ENCODE data around the gene MLLT1. TPM values are rescaled to one million over a fixed set of nuclear protein-coding genes. Genes with fewer than 3 reads are reported as not detected.

The MLLT1 gene
- total and polyA plus RNA-seq, 2 donors (not counting 1 experiment from before 2014, with no cell fraction given) = 19.4 to 40.2 TPM

DNA sequence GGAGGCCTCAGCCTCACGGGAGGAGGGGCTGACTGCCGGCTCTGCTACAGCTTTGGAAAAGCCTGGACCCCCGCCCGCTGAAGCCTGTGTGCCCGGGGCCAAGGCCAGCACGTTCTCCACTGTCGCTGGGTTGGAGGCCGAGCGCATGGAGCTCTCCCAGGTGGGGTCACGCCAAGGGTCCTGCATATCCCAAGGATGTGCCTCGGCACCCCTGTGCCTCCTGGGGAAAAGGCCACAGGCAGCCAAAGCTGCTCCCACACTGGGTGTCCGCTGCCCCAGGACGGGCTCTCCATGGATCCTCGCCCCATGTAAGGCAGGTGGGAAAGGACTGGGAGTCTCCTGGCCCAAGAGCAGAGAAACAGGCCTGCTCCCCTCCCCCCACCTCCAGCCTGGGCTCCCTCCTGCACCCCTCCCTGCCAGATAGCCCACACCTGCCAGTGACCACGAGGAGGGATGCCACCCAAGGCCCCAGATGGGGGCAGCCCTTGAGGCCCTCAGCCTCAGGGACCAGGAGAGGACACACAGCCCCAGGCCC, 64.0 kb downstream of the MLLT1 start:
- intact Hi-C loops (cut with micrococcal nuclease) = no loop called here
- Histone ChIP-seq H2AFZ (ENCODE audit: insufficient read depth, low read depth, low read length, poor library complexity, severe bottlenecking) (no peak overlapping the region), H3K9me3 (ENCODE audit: control extremely low read depth in 1 of 3, control insufficient read depth in 2 of 3, insufficient read depth in 1 of 3, low read length in 2 of 3) (no peaks in the 10 kb centered on the region), H3K9ac (ENCODE audit: low read length) (no peak overlapping the region), H4K20me1 (ENCODE audit: control insufficient read depth, insufficient read depth, low read length, poor library complexity, severe bottlenecking) (peaks cover 13% of the 10 kb centered on the region), H3K4me1 (ENCODE audit: control insufficient read depth in 2 of 2, insufficient read depth in 2 of 2, low read length in 2 of 2) (peaks cover 0 to 6% of the 10 kb centered on the region in 2 donors), H3K27me3 (replicated peaks in 1 of 4; ENCODE audit: control extremely low read depth in 1 of 4, control insufficient read depth in 3 of 4, insufficient read depth in 4 of 4, low read length in 3 of 4) (no peaks in the 10 kb centered on the region), H3K27ac (ENCODE audit: low read length in 2 of 2) (no peak overlapping the region), H3K79me2 (ENCODE audit: control insufficient read depth, insufficient read depth, low read length) (no peaks in the 10 kb centered on the region), H3K4me2 (replicated peaks; ENCODE audit: low read depth, low read length, poor library complexity, severe bottlenecking) (no peak overlapping the region), H3K36me3 (replicated peaks in 1 of 2; ENCODE audit: control extremely low read depth in 1 of 2, control insufficient read depth in 1 of 2, extremely low read depth in 1 of 2, insufficient read depth in 2 of 2, low read length in 1 of 2) (peaks cover 0 to 2% of the 10 kb centered on the region in 2 experiments), H3K4me3 (ENCODE audit: control extremely low read depth in 1 of 5, extremely low read depth in 1 of 5, insufficient read depth in 1 of 5, low read depth in 2 of 5, low read length in 4 of 5) (no peak overlapping the region)
- Mint-ChIP-seq H3K27ac (no peak overlapping the region), H3K4me1 (peaks cover 3% of the 10 kb centered on the region), H3K27me3 (no peaks in the 10 kb centered on the region), H3K9me3 (ENCODE audit: insufficient read depth) (no peaks in the 10 kb centered on the region), H3K4me3 (no peak overlapping the region)
- ChIA-PET POLR2A (no interaction called here), CTCF (no interaction called here)
- no peak for TF ChIP-seq EZH2 (IDR thresholded peaks at IDR 0.05; ENCODE audit: borderline replicate concordance, insufficient read depth, low read depth, low read length, poor library complexity, severe bottlenecking)
- TF ChIP-seq, protein P1, sequence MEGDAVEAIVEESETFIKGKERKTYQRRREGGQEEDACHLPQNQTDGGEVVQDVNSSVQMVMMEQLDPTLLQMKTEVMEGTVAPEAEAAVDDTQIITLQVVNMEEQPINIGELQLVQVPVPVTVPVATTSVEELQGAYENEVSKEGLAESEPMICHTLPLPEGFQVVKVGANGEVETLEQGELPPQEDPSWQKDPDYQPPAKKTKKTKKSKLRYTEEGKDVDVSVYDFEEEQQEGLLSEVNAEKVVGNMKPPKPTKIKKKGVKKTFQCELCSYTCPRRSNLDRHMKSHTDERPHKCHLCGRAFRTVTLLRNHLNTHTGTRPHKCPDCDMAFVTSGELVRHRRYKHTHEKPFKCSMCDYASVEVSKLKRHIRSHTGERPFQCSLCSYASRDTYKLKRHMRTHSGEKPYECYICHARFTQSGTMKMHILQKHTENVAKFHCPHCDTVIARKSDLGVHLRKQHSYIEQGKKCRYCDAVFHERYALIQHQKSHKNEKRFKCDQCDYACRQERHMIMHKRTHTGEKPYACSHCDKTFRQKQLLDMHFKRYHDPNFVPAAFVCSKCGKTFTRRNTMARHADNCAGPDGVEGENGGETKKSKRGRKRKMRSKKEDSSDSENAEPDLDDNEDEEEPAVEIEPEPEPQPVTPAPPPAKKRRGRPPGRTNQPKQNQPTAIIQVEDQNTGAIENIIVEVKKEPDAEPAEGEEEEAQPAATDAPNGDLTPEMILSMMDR (IDR thresholded peaks at IDR 0.05) = no peak
- WGBS (ENCODE audit: insufficient coverage) = 96% methylated on average over 15 of the region's 15 CpGs
- DNase-seq (no peak), ATAC-seq (ENCODE audit: low read depth) (no peak)

DNA sequence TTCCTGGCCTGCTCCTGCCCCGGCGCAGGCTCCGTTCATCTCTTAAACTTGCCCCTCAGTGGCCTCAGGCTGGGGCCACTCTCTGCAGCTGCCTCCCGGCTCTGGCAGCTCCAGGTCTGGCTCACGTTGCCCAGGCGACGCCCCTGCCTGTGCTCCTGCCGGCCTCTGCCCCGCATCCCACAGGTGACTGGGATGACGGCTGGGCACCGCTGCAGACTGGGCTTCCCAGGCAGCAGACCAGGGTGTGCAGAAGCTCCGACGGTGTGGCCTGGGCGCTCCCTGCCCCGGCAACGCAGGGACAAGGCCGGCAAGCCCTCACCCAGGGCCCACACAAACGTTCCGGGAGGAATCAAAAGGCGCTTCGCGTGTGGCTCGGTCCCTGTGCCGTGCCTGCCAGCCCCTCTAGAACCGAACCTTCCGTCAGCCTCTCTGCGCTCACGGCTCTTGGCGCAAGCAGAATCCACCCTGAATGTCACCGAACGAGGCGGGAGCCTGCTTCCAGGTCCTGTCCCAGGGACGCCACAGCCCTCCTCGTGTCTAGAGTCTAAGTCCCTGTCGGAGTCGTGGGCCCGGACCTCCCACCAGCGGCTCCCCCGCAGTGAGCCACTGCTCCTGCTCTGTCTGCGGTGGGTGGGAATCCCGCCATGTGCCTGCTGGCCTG, 64.8 kb downstream of the MLLT1 start:
- intact Hi-C loops (cut with micrococcal nuclease) = no loop called here
- DNase-seq (no peak), ATAC-seq (ENCODE audit: low read depth) (no peak)
- Mint-ChIP-seq H3K4me1 (peaks cover 3% of the 10 kb centered on the region), H3K27ac (no peak overlapping the region), H3K27me3 (no peaks in the 10 kb centered on the region), H3K9me3 (ENCODE audit: insufficient read depth) (no peaks in the 10 kb centered on the region), H3K4me3 (no peak overlapping the region)
- ChIA-PET CTCF (no interaction called here), POLR2A (no interaction called here)
- no peak overlapping the region for H3K27ac ChIP-seq (ENCODE audit: low read length in 2 of 2)
- no peaks in the 10 kb centered on the region for H3K9me3 ChIP-seq (ENCODE audit: control extremely low read depth in 1 of 3, control insufficient read depth in 2 of 3, insufficient read depth in 1 of 3, low read length in 2 of 3)
- no peaks in the 10 kb centered on the region for H3K79me2 ChIP-seq (ENCODE audit: control insufficient read depth, insufficient read depth, low read length)
- H3K27me3 ChIP-seq (replicated peaks in 1 of 4; ENCODE audit: control extremely low read depth in 1 of 4, control insufficient read depth in 3 of 4, insufficient read depth in 4 of 4, low read length in 3 of 4) = no peaks in the 10 kb centered on the region
- WGBS (ENCODE audit: insufficient coverage) = 96% methylated on average over 41 of the region's 41 CpGs
- H2AFZ ChIP-seq (ENCODE audit: insufficient read depth, low read depth, low read length, poor library complexity, severe bottlenecking) = no peak overlapping the region
- peaks cover 13% of the 10 kb centered on the region for H4K20me1 ChIP-seq (ENCODE audit: control insufficient read depth, insufficient read depth, low read length, poor library complexity, severe bottlenecking)
- TF ChIP-seq, protein P1 (IDR thresholded peaks at IDR 0.05) = no peak
- TF ChIP-seq EZH2 (IDR thresholded peaks at IDR 0.05; ENCODE audit: borderline replicate concordance, insufficient read depth, low read depth, low read length, poor library complexity, severe bottlenecking) = no peak
- H3K36me3 ChIP-seq (replicated peaks in 1 of 2; ENCODE audit: control extremely low read depth in 1 of 2, control insufficient read depth in 1 of 2, extremely low read depth in 1 of 2, insufficient read depth in 2 of 2, low read length in 1 of 2) = peaks cover 0 to 2% of the 10 kb centered on the region in 2 experiments
- H3K4me2 ChIP-seq (replicated peaks; ENCODE audit: low read depth, low read length, poor library complexity, severe bottlenecking) = no peak overlapping the region
- peaks cover 0 to 6% of the 10 kb centered on the region in 2 donors for H3K4me1 ChIP-seq (ENCODE audit: control insufficient read depth in 2 of 2, insufficient read depth in 2 of 2, low read length in 2 of 2)
- no peak overlapping the region for H3K9ac ChIP-seq (ENCODE audit: low read length)
- H3K4me3 ChIP-seq (ENCODE audit: control extremely low read depth in 1 of 5, extremely low read depth in 1 of 5, insufficient read depth in 1 of 5, low read depth in 2 of 5, low read length in 4 of 5) = no peak overlapping the region

Measured in B cell (primary cell).